KMS-11 (cell line): ENCODE data around the gene PCDH20.
A peak's percentile ranks its signal among the peaks of the same experiment; 100 is the strongest.

Source experiments
- H2AFZ ChIP-seq: fragments of 200-600 bp; sonication (generic); 2 replicates; pipeline ENCODE4 v1.6.1; 2016; ENCODE audit warnings: antibody characterized with exemption, mixed run types, low read depth
- H3K27ac ChIP-seq: fragments of 200-600 bp; sonication (generic); 2 replicates; pipeline ENCODE4 v1.6.1; 2016; ENCODE audit warnings: mild to moderate bottlenecking, mixed run types
- H3K27me3 ChIP-seq: fragments of 200-600 bp; sonication (generic); 2 replicates; pipeline ENCODE4 v1.6.1; 2017; ENCODE audit warnings: mild to moderate bottlenecking, low read depth, mixed run types, moderate library complexity; ENCODE audit not compliant: insufficient read depth
- H3K36me3 ChIP-seq: fragments of 200-600 bp; sonication (generic); 2 replicates; pipeline ENCODE4 v1.6.1; 2017; ENCODE audit warnings: mild to moderate bottlenecking, mixed run types; ENCODE audit not compliant: insufficient read depth
- H3K4me1 ChIP-seq: fragments of 200-600 bp; sonication (generic); 2 replicates; pipeline ENCODE4 v1.6.1; 2016; ENCODE audit warnings: mild to moderate bottlenecking, low read depth, mixed run types; ENCODE audit not compliant: poor library complexity, severe bottlenecking
- H3K4me2 ChIP-seq: fragments of 200-600 bp; sonication (generic); 2 replicates; pipeline ENCODE4 v1.7.0; 2016; ENCODE audit warnings: mild to moderate bottlenecking, mixed run types
- H3K4me3 ChIP-seq: fragments of 200-600 bp; sonication (generic); IDR thresholded peaks from 2 replicates; pipeline ENCODE4 v1.6.1; 2017; ENCODE audit warnings: low read depth, low read length, mixed read lengths; ENCODE audit not compliant: insufficient read depth
- H3K79me2 ChIP-seq: fragments of 200-600 bp; sonication (generic); 2 replicates; pipeline ENCODE4 v1.6.1; 2016; ENCODE audit warnings: low read depth, mixed run types; ENCODE audit not compliant: insufficient read depth
- H3K9ac ChIP-seq: fragments of 200-600 bp; sonication (generic); 2 replicates; pipeline ENCODE4 v1.6.1; 2016; ENCODE audit warnings: mild to moderate bottlenecking, mixed run types
- H4K20me1 ChIP-seq: fragments of 200-600 bp; sonication (generic); 2 replicates; pipeline ENCODE4 v1.6.1; 2016; ENCODE audit warnings: mild to moderate bottlenecking, mixed run types; ENCODE audit not compliant: insufficient read depth
- CTCF ChIP-seq: fragments of 200-600 bp; sonication (generic); conservative IDR thresholded peaks from 2 replicates; pipeline ENCODE4 v1.6.1; 2017; ENCODE audit warnings: low read depth, mild to moderate bottlenecking, antibody characterized with exemption, low read length, moderate library complexity, mixed read lengths

PCDH20 gene

GRCh38 chr13:61406275-61406674 lies 9.4 kb downstream of the PCDH20 start:
- Histone ChIP-seq H3K27me3 (no peaks in the 10 kb centered on the region), H2AFZ (no peak overlapping the region), H3K4me3 (no peak overlapping the region), H3K79me2 (no peaks in the 10 kb centered on the region), H3K36me3 (no peaks in the 10 kb centered on the region), H4K20me1 (no peaks in the 10 kb centered on the region), H3K4me1 (peaks cover 5% of the 10 kb centered on the region), H3K4me2 (no peak overlapping the region), H3K9ac (no peak overlapping the region), H3K27ac (no peak overlapping the region)
- no peak for TF ChIP-seq CTCF

GRCh38 chr13:61396121-61396520 lies 19.5 kb downstream of the PCDH20 start:
- Histone ChIP-seq H3K4me3 (no peak overlapping the region), H2AFZ (no peak overlapping the region), H3K27me3 (no peaks in the 10 kb centered on the region), H3K4me1 (no peaks in the 10 kb centered on the region), H4K20me1 (no peaks in the 10 kb centered on the region), H3K36me3 (no peaks in the 10 kb centered on the region), H3K9ac (no peak overlapping the region), H3K4me2 (no peak overlapping the region), H3K79me2 (no peaks in the 10 kb centered on the region), H3K27ac (no peak overlapping the region)
- TF ChIP-seq CTCF: no peak

GRCh38 chr13:61391426-61391825 lies 24.2 kb downstream of the PCDH20 start:
- no peak overlapping the region for H3K4me3 ChIP-seq
- peak overlapping the region; percentile 30; the same call in 1 of the 2 replicates for H2AFZ ChIP-seq
- no peaks in the 10 kb centered on the region for H3K4me1 ChIP-seq
- no peak overlapping the region for H3K27ac ChIP-seq
- no peaks in the 10 kb centered on the region for H4K20me1 ChIP-seq
- H3K36me3 ChIP-seq: no peaks in the 10 kb centered on the region
- no peak overlapping the region for H3K4me2 ChIP-seq
- no peaks in the 10 kb centered on the region for H3K79me2 ChIP-seq
- H3K9ac ChIP-seq: no peak overlapping the region
- H3K27me3 ChIP-seq: no peaks in the 10 kb centered on the region
- no peak for TF ChIP-seq CTCF

GRCh38 chr13:61387694-61388093 lies 28.0 kb downstream of the PCDH20 start:
- Histone ChIP-seq H3K4me3 (no peak overlapping the region), H3K36me3 (no peaks in the 10 kb centered on the region), H3K27ac (no peak overlapping the region), H4K20me1 (no peaks in the 10 kb centered on the region), H3K4me1 (no peaks in the 10 kb centered on the region), H2AFZ (no peak overlapping the region), H3K27me3 (no peaks in the 10 kb centered on the region), H3K79me2 (no peaks in the 10 kb centered on the region), H3K9ac (no peak overlapping the region), H3K4me2 (no peak overlapping the region)
- TF ChIP-seq CTCF: no peak
